IMR-90 (cell line): ENCODE results near the gene MLX. TPM values are rescaled to one million over a fixed set of nuclear protein-coding genes. Genes with fewer than 3 reads are reported as not detected.

Source experiments
- ATAC-seq: fragments of 200-7000 bp; cut with Tn5 transposase; 2 replicates; pipeline ENCODE4 v1.9.1; 2020; ENCODE audit warnings: low read depth, mild to moderate bottlenecking, moderate library complexity
- BruUV-seq: library from RNA; stranded (reverse); fragments of 400-500 nt; replicated peaks from 2 replicates; lab custom pipeline; 2021; lab: Mats Ljungman, UMichigan
- CTCF ChIA-PET: fragments of 300-600 bp; formaldehyde crosslinking; extraction: SDS; loops from one replicate; lab custom pipeline; 2021; ENCODE audit warnings: antibody characterized with exemption; lab: Yijun Ruan, JAX
- POLR2A ChIA-PET: fragments of 300-600 bp; sonication (Branson Sonifier 250); formaldehyde crosslinking; loops from one replicate; lab custom pipeline; 2022; ENCODE audit warnings: antibody characterized with exemption; ENCODE audit not compliant: unreplicated experiment; lab: Charles Lee
- DNase-seq: peaks from one replicate; pipeline ENCODE4 v3.0.0; 2013
- H2AFZ ChIP-seq: replicated peaks from 2 replicates; pipeline ENCODE3; 2013; ENCODE audit warnings: low read length, mild to moderate bottlenecking; ENCODE audit not compliant: poor library complexity
- H2AK5ac ChIP-seq: 2 replicates; pipeline ENCODE4 v1.6.1; 2013; ENCODE audit warnings: low read depth, low read length, inconsistent platforms
- H2AK9ac ChIP-seq: replicated peaks from 2 replicates; pipeline ENCODE3; 2013; ENCODE audit warnings: mild to moderate bottlenecking, low read depth, low read length, moderate library complexity; ENCODE audit not compliant: poor library complexity
- H2BK120ac ChIP-seq: 2 replicates; pipeline ENCODE4 v1.6.1; 2013; ENCODE audit warnings: low read depth, low read length, inconsistent platforms
- H2BK15ac ChIP-seq: 3 replicates; pipeline ENCODE4 v1.6.1; 2013; ENCODE audit warnings: low read depth, low read length, inconsistent platforms
- H2BK20ac ChIP-seq: 2 replicates; pipeline ENCODE4 v1.6.1; 2013; ENCODE audit warnings: low read depth, mild to moderate bottlenecking, inconsistent platforms, low read length, moderate library complexity
- H2BK5ac ChIP-seq: 2 replicates; pipeline ENCODE4 v1.6.1; 2013; ENCODE audit warnings: mild to moderate bottlenecking, low read depth, low read length, inconsistent platforms; ENCODE audit not compliant: poor library complexity, severe bottlenecking
- H3K14ac ChIP-seq: replicated peaks from 2 replicates; pipeline ENCODE4 v1.6.1; 2013; ENCODE audit warnings: low read depth, low read length, inconsistent platforms
- H3K18ac ChIP-seq: 2 replicates; pipeline ENCODE4 v1.6.1; 2013; ENCODE audit warnings: low read depth, low read length, control low read depth
- H3K23ac ChIP-seq: 2 replicates; pipeline ENCODE4 v1.6.1; 2013; ENCODE audit warnings: low read depth, low read length, inconsistent platforms
- H3K27ac ChIP-seq: 2 replicates; pipeline ENCODE4 v1.5.1; 2013; ENCODE audit warnings: mild to moderate bottlenecking, control low read depth, low read length; ENCODE audit not compliant: insufficient read depth
- H3K27me3 ChIP-seq: 2 replicates; pipeline ENCODE4 v1.6.1; 2013; ENCODE audit warnings: low read length; ENCODE audit not compliant: control insufficient read depth, insufficient read depth
- H3K36me3 ChIP-seq: 2 replicates; pipeline ENCODE4 v1.6.1; 2013; ENCODE audit warnings: low read length, mixed read lengths; ENCODE audit not compliant: control insufficient read depth, insufficient read depth
- H3K4ac ChIP-seq: 2 replicates; pipeline ENCODE4 v1.6.1; 2013; ENCODE audit warnings: low read depth, low read length, inconsistent platforms
- H3K4me1 ChIP-seq: 2 replicates; pipeline ENCODE4 v1.6.1; 2013; ENCODE audit warnings: low read length, mixed read lengths; ENCODE audit not compliant: control insufficient read depth, insufficient read depth
- H3K4me2 ChIP-seq: 2 replicates; pipeline ENCODE4 v1.6.1; 2013; ENCODE audit warnings: low read depth, mild to moderate bottlenecking, control low read depth, low read length, moderate library complexity
- H3K4me3 ChIP-seq: 2 replicates; pipeline ENCODE4 v1.5.1; 2013; ENCODE audit warnings: low read depth, mild to moderate bottlenecking, control low read depth, low read length, moderate library complexity; ENCODE audit not compliant: insufficient read depth
- H3K56ac ChIP-seq: 2 replicates; pipeline ENCODE4 v1.6.1; 2013; ENCODE audit warnings: low read length, inconsistent platforms; ENCODE audit not compliant: insufficient read depth; ENCODE audit errors: extremely low read depth
- H3K79me1 ChIP-seq, 2 experiments: 2 replicates each; pipeline ENCODE4 v1.6.1; 2013; ENCODE audit warnings: low read length in 2 of 2, inconsistent platforms in 1 of 2, low read depth in 1 of 2
- H3K9ac ChIP-seq: 2 replicates; pipeline ENCODE4 v1.6.1; 2013; ENCODE audit warnings: low read depth, low read length, control low read depth
- H3K9me1 ChIP-seq: 2 replicates; pipeline ENCODE4 v1.6.1; 2013; ENCODE audit warnings: low read length, inconsistent platforms; ENCODE audit not compliant: insufficient read depth
- H3K9me3 ChIP-seq: 2 replicates; pipeline ENCODE4 v1.6.1; 2013; ENCODE audit warnings: low read length; ENCODE audit not compliant: control insufficient read depth, insufficient read depth
- H4K20me1 ChIP-seq: 2 replicates; pipeline ENCODE4 v1.6.1; 2013; ENCODE audit warnings: low read length, inconsistent platforms; ENCODE audit not compliant: insufficient read depth
- H4K5ac ChIP-seq: 2 replicates; pipeline ENCODE4 v1.6.1; 2013; ENCODE audit warnings: mild to moderate bottlenecking, low read depth, low read length, control low read depth
- H4K8ac ChIP-seq, 2 experiments: 2 replicates each; pipeline ENCODE4 v1.6.1; 2013; ENCODE audit warnings: low read depth in 2 of 2, low read length in 2 of 2, control low read depth in 1 of 2, inconsistent platforms in 1 of 2
- H4K91ac ChIP-seq: 2 replicates; pipeline ENCODE4 v1.6.1; 2013; ENCODE audit warnings: low read depth, low read length, inconsistent platforms; ENCODE audit not compliant: insufficient read depth
- CHD1 ChIP-seq: IDR thresholded peaks from 2 replicates; pipeline ENCODE4 v1.6.1; 2012; ENCODE audit warnings: low read depth, low read length, improper control_type of control experiment
- CTCF ChIP-seq: conservative IDR thresholded peaks from 2 replicates; pipeline ENCODE4 v1.5.1; 2012; ENCODE audit warnings: mild to moderate bottlenecking, low read depth, low read length, improper control_type of control experiment
- FOS ChIP-seq: fragments of 150-350 bp; IDR thresholded peaks from 2 replicates; pipeline ENCODE4 v1.6.1; 2016; ENCODE audit warnings: low read depth, low read length
- WGBS, 2 experiments: methylation state at CpG; one replicate each; pipeline versions ENCODE4 v1.1.5 to v1.1.7; 2013; ENCODE audit warnings: missing lambda C conversion rate in 2 of 2; ENCODE audit not compliant: insufficient read length in 1 of 2; ENCODE audit errors: extremely low coverage in 2 of 2; 5-methylcytosine and 5-hydroxymethylcytosine counted together
- dilution Hi-C: fragments of 300-500 bp; cut with HindIII; formaldehyde crosslinking; loops from one replicate; pipeline ENCODE4 v1.14.3; 2018; ENCODE audit warnings: low sequenced_read_pairs; ENCODE audit not compliant: unreplicated experiment
- in situ Hi-C: fragments of 300-500 bp; cut with MboI; formaldehyde crosslinking; loops from 3 replicates; pipeline ENCODE4 v1.14.3; 2019; ENCODE audit warnings: low sequenced_read_pairs, inconsistent platforms, mixed read lengths
- intact Hi-C: fragments of 100-400 bp; cut with micrococcal nuclease; formaldehyde crosslinking; loops from 2 replicates; pipeline ENCODE4 v1.10.0; 2022
- polyA plus RNA-seq, 3 experiments: library from polyadenylated mRNA; depleted of rRNA; stranded (reverse); fragments of >200 nt; gene quantifications; 2 replicates each; pipeline ENCODE4 v1.2.3, GENCODE V29; 2012; ENCODE audit warnings: low replicate concordance in 1 of 3
- total RNA-seq: library from RNA; depleted of rRNA; stranded (reverse); fragments of >200 nt; gene quantifications from 2 replicates; pipeline ENCODE4 v1.2.3, GENCODE V29; 2012

Gene MLX
- total and polyA plus RNA-seq, 2 of the 4 experiments (the other 2 are of a cell fraction) = 37.8 to 45.6 TPM

- intact Hi-C loops = no loop called here
- WGBS, 2 experiments = 25% methylated on average over 4 of the region's 16 CpGs; no CpG with 5 or more reads in 1 of the 2 experiments
- TF ChIP-seq CHD1 = no peak
- no peak for TF ChIP-seq FOS
- 0 out of 2 replicates have a peak, but pooled peaks have one; percentile 4 for TF ChIP-seq CTCF
- Histone ChIP-seq H3K4me2 (peak overlapping the region; percentile 92), H3K4ac (peak overlapping the region; percentile 97), H4K5ac (no peak overlapping the region), H3K56ac (no peak overlapping the region), H2BK15ac (no peak overlapping the region), H3K4me1 (peaks cover 5% of the 10 kb centered on the region), H3K23ac (0 out of 2 replicates have a peak overlapping the region, but pooled peaks have one; percentile 12), H3K4me3 (peak overlapping the region; percentile 95), H2AK9ac (peak overlapping the region; percentile 90), H3K36me3 (peaks cover 4% of the 10 kb centered on the region; the same call in 1 of the 2 replicates), H4K8ac (peak overlapping the region; percentile 94 to 98; a peak in 3 of 4 replicates), H3K27ac (peak overlapping the region; percentile 98), H2AFZ (peak overlapping the region; percentile 90), H2BK5ac (peak overlapping the region; percentile 83), H3K18ac (no peak overlapping the region), H3K79me1 (peaks cover 11 to 49% of the 10 kb centered on the region in 2 experiments), H3K9ac (peak overlapping the region; percentile 98), H3K9me3 (no peaks in the 10 kb centered on the region), H2AK5ac (peak overlapping the region; percentile 93), H3K27me3 (no peaks in the 10 kb centered on the region), H4K20me1 (no peaks in the 10 kb centered on the region), H3K9me1 (no peaks in the 10 kb centered on the region), H3K14ac (peak overlapping the region; percentile 95; the same call in 1 of the 2 replicates), H4K91ac (peak overlapping the region; percentile 88; the same call in 1 of the 2 replicates), H2BK120ac (no peak overlapping the region), H2BK20ac (no peak overlapping the region)
- DNase-seq = no peak
- no TSS peak for BruUV-seq
- ChIA-PET POLR2A (interaction anchor here (0.5 kb wide), 2 partner anchors 124 to 198 kb away, joined by 3 read pairs; no protein-coding TSS in a partner anchor), CTCF (no interaction called here)
- dilution Hi-C loops = no loop called here
- in situ Hi-C loops = no loop called here
- ATAC-seq = no peak
Measured at GRCh38 chr17:42553866-42554249, 13.0 kb upstream of the MLX start.
